ENCODE data around the gene PYHIN1. TPM values are rescaled to one million over a fixed set of nuclear protein-coding genes. Genes with fewer than 3 reads are reported as not detected.

Gene PYHIN1
- total RNA-seq, 1 experiment from 2014 or later, result not detected

GRCh38 chr1:159011751-159012150 is 80.4 kb downstream of the PYHIN1 start:
- no peak for DNase-seq (ENCODE audit: extremely low read depth, low read depth)

- DNase-seq (ENCODE audit: extremely low read depth, low read depth), result no peak
Measured at GRCh38 chr1:159012495-159012894, 81.1 kb downstream of the PYHIN1 start.

DNA sequence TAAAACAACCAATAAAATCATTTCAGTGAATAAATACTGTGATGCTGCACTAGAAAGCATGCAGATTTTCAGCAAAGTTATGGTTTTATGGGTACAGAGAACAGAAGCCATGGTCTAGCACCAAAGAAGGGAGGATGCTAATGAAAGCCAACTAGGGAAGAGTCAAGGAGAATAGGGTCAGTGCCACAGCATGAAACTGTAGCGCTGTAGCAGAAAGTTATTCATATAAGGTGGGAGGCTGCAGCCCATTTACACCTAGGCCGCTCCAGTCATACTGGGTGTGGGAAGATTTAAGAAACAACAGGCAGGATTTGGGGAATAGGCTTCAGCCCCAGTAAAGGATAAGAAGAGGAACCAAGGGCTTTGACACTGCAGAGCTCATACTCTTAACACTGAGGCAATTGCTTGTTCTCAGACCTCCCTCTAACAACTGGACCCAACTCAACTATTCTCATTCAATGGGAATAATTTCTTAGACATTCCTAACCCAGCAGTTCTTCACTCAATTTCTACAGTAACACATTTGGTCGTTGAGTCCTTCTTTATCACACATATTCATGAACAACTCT is 82.7 kb downstream of the PYHIN1 start:
- no peak for DNase-seq (ENCODE audit: extremely low read depth, low read depth)

GRCh38 chr1:159014851-159015250 is 83.5 kb downstream of the PYHIN1 start:
- DNase-seq (ENCODE audit: extremely low read depth, low read depth), result no peak

DNA sequence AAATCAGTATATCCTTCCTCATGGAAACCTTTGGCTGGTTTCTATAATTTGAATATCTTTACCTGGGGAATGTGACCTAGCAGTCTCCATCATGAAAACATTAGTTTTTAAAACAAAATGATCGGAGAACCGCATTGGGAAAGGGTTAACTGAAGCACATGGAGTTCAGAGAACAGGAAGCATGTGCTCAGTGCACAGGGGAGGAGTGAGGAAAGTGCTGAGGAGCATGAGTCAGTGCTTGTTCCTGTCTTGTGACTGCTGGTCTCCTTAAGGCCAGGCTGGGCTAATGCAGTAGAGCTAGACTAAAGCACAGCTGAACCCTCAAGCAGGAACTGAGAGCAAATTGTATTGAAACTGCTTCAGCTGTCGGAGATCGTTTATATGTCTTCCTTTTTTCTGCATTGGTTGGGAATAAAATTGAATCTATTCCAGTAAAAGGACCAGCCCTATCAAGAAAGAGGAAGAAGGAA is 84.1 kb downstream of the PYHIN1 start:
- DNase-seq (ENCODE audit: extremely low read depth, low read depth), result peak; percentile 80

DNA sequence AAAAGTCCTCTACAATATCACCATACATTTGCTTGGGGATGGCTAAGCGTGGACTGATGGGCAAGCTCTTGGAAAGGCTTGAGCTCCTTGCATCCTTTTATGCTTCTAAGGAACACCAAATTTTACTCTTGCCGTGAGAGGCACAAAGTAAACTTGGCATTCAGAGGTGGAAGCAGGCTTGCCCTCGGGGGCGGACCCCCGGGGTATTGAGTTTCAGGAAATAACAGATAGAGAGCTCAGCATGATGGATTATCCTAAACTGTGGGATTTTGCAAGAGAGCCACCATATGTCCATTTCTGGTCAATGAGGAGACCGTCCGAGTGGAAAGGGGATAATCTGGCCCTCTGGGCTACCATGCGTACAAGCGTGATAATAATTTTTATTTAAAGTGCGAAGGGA is 92.4 kb downstream of the PYHIN1 start:
- no peak for DNase-seq (ENCODE audit: extremely low read depth, low read depth)

- DNase-seq (ENCODE audit: extremely low read depth, low read depth), result no peak
Measured at GRCh38 chr1:159025043-159025442, 93.7 kb downstream of the PYHIN1 start.

Other genes with a start within 250 kb of the PYHIN1 start
- 0.20 and 1.1 TPM in 2 replicates for gene SPTA1, start 244.8 kb upstream of the PYHIN1 start, total RNA-seq (2014; rRNA removed; shearing (Covaris generic))
- gene OR6K2, start 230.9 kb upstream of the PYHIN1 start, total RNA-seq (2014; rRNA removed; shearing (Covaris generic)), result not detected in 2 replicates
- gene OR6K3, start 210.8 kb upstream of the PYHIN1 start, total RNA-seq (2014; rRNA removed; shearing (Covaris generic)), result not detected in 2 replicates
- gene OR6K6, start 176.8 kb upstream of the PYHIN1 start, total RNA-seq (2014; rRNA removed; shearing (Covaris generic)), result not detected in 2 replicates
- not detected in 2 replicates for gene OR6N1, start 159.4 kb upstream of the PYHIN1 start, total RNA-seq (2014; rRNA removed; shearing (Covaris generic))
- not detected in 2 replicates for gene OR6N2, start 150.3 kb upstream of the PYHIN1 start, total RNA-seq (2014; rRNA removed; shearing (Covaris generic))
- gene MNDA, start 100.2 kb upstream of the PYHIN1 start, total RNA-seq (2014; rRNA removed; shearing (Covaris generic)), result not detected in 2 replicates
- 46.6 and 65.7 TPM in 2 replicates for gene IFI16, start 78.4 kb downstream of the PYHIN1 start, total RNA-seq (2014; rRNA removed; shearing (Covaris generic))
- gene AIM2, start 145.2 kb downstream of the PYHIN1 start, total RNA-seq (2014; rRNA removed; shearing (Covaris generic)), result not detected in 2 replicates
- not detected in 2 replicates for gene CADM3, start 240.1 kb downstream of the PYHIN1 start, total RNA-seq (2014; rRNA removed; shearing (Covaris generic))

Measured in NCI-H460 (cell line).